HG03432 (cell line): Measurements from ENCODE around the gene HOXB6.

ENCODE experiments used
- ATAC-seq: cut with Tn5 transposase; IDR thresholded peaks from one replicate; pipeline ENCODE4 v1.9.1; 2021; ENCODE audit warnings: mild to moderate bottlenecking, moderate library complexity; ENCODE audit not compliant: unreplicated experiment

The HOXB6 gene

DNA sequence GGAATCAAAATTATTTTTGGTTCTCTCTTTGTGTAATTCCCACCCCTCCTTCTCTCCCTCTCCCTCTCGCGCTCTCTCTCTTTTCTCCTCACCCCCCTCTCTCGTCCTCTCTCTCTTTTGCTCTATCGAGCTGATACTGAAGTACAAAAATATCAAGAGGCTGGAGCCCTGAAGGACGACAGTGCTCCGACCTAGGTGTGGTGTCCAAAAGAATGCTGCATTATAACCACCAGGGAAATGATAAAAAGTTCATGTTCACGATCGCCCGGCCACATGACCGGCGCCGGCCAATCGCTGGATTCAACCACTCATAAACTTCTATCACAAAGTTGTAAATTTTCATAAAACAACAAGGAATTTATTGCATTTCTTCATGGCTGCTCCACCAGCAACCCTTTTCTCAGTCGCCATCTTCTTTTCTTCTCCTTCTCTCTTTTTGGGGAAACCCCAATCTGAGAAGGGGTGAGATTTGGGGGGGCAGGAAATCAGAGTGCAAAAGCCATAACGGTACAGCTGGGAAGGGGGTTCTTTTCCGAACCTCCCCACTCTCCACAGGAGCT lies at the start of gene HOXB6:
Gene HOXB6, minus strand, starts transcription at position 217 of the 560 bp plus-strand sequence. CDS start 6,836 bp downstream, outside the sequence.
- no peak for ATAC-seq

- no peak for ATAC-seq
These were observed 45.0 kb upstream of the HOXB6 start for GRCh38 chr17:48649741-48650140.

GRCh38 chr17:48647963-48648245 lies 43.1 kb upstream of the HOXB6 start:
- ATAC-seq, result no peak

DNA sequence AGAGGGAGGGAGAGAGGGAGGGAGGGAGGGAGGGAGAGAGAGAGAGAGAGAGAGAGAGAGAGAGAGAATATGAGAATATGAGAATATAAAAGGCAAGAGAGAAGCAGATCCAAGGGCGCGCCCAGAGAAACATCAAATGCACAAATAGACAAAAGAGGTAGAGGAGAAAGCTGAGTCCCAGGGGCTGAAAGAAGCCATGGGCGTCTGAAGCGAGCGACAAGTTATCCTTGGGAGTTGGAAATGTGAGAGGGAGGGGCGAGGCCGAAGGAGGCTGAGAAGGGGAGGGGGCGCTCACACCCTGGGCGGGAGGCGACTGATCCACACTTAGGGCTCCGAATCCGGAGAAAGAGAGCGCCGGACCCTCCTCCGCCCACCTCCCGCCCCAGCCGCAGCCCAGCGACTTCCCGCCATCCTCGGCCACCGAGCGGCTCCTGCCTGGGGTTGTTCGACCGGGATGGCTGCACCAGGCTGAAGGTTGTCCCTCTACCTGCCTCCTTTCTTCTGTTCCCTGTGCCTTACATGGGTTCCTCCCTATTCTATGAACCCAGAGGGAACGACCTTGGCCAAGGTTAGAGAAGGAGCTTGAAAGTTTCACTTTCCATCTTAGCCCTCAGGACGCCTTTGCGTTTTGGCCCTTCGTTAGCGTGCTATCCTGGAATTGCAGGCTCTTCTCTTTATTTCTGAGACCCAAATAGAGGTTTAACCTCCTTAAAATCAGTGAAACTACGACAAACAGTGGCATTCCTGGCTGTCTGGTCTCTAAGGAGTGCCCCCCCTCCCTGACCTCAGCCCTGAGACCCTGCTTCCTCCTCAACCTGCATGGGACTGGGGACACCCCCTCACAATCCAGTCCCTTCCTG lies 42.5 kb upstream of the HOXB6 start:
- ATAC-seq, result no peak

GRCh38 chr17:48646183-48647102 lies 41.7 kb upstream of the HOXB6 start:
- peak; percentile 45 for ATAC-seq

DNA sequence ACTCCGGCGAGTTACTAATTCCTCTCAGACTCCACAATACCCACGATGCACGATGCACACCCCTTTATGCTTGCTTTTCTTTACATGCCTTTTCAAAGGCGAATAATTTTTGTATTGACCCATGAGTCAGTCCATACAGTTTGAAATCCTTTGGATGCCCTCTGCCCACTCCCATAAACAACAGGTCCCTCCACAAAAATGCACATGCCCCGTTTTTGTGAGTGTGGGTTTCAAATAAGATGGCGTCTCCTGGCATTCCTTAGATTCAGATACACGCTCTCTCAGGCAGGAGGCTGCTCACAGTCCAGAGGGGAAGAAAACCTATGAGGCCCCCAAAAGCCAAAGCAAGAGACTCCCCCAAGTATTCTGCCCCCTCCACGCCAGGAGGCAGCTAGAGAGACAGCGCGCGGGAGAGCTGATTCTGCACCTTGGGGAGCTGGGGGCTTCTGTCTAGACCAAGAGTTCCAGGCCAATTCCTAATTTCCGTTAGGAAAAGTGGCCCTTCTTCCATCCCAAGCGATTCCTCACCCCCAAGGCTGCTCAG lies 40.9 kb upstream of the HOXB6 start:
- ATAC-seq, result no peak

DNA sequence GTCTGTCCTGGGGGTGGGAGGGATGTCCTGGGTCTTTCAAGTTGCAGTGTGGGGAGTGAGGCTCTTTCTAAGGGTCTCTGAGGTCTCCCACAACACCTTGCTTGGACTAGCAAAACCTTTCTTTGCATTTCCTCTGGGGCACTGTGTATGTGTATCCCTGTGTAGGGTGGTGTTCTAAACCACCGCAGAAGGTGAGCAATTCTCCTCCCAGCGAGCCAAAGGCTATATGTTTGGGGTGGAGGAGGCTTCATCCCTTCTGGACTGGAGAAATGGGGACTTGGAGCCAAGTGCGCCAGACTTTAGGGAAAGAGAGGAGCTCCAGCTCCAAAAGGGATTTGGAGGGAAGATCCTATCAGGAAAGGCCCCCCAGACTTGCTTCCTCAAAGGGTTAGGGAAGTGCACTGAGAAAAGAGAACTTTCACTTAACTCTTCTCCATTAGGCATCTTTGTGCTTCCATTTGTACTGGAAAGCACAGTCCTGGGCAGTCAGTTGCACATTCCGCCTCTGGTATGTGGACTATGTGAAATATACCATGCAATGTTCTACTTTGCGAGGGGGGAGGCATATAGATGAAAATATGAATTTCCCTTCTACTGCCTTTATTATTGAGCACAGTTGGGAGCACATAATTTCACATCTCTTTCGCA lies 40.2 kb upstream of the HOXB6 start:
- ATAC-seq, result no peak

DNA sequence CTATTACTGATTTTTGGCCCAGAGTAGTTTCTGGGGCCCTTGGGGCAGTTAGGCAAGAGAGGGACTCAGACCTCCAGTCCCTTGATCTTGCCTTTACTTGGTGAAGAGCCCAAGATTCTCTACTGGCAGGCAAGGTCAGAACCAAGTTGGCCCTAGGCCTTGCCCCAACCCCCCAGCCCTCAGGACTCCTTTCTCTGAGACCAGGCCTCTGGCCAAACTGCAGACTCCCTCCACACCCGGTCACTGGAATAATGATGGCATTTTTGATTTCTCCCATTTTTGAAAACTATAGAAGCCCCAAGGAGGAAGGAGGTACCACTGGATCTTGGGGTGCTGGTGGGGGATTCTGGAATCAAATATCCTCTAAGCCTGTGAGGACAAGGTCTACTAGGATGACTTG lies 39.4 kb upstream of the HOXB6 start:
- no peak for ATAC-seq

GRCh38 chr17:48643697-48644012 lies 38.9 kb upstream of the HOXB6 start:
- ATAC-seq, result no peak

- ATAC-seq, result no peak
These were observed 38.3 kb upstream of the HOXB6 start for GRCh38 chr17:48642843-48643696.

- no peak for ATAC-seq
These were observed 37.5 kb upstream of the HOXB6 start for GRCh38 chr17:48642059-48642842.

GRCh38 chr17:48641541-48642058 lies 36.8 kb upstream of the HOXB6 start:
- no peak for ATAC-seq

DNA sequence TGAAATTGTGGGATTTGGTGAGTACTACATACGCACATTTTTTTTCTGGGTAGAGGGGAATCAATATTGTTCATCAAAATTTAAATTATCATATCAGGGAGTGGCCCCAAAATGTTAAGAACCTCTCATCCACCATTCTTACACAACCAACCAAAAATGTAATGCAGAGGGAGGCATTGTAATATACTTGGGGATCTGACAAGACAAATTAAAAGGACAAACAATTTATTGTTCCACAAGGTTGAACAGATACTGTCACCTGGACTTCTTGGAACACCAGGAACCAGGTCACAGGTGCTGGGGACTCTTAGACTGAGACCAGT lies 36.0 kb upstream of the HOXB6 start:
- ATAC-seq, result no peak

GRCh38 chr17:48639982-48640857 lies 35.4 kb upstream of the HOXB6 start:
- no peak for ATAC-seq

DNA sequence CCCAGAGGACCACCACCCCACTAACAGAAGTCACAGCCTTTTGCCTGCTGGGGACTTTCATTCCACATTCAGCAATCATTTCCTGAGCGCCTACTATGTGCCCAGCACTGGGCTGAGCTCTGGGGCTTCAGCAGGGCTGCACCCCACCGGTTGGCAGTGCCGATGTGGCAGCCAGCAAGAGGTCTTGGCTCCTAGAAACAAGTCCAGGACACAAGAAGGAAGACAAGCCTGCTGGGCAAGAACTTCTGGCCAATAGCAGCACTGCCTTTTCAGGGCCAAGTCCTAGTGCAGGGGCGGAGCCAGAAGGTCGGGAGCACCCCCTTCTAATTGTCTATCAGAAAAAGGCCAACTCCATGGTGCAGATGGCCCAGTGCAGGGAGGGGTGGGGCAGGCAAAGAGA lies 34.4 kb upstream of the HOXB6 start:
- ATAC-seq, result no peak

GRCh38 chr17:48637323-48638260 lies 32.8 kb upstream of the HOXB6 start:
- no peak for ATAC-seq
